Measurements from ENCODE around the gene PACRG.

Gene PACRG

GRCh38 chr6:163021054-163021453 is 293.3 kb downstream of the PACRG start:
- DNase-seq (ENCODE audit: low spot score): no peak
- TF ChIP-seq CTCF (conservative IDR thresholded peaks at IDR 0.05; ENCODE audit: low read depth): no peak
- no peak overlapping the region for H3K27ac ChIP-seq
- ChIA-PET POLR2A (ENCODE audit: low non-redundant PET) (no interaction called here), CTCF (no interaction called here)

GRCh38 chr6:163023700-163024099 is 295.9 kb downstream of the PACRG start:
- TF ChIP-seq CTCF (conservative IDR thresholded peaks at IDR 0.05; ENCODE audit: low read depth): no peak
- no peak overlapping the region for H3K27ac ChIP-seq
- POLR2A ChIA-PET (ENCODE audit: low non-redundant PET): no interaction called here
- no peak for DNase-seq (ENCODE audit: low spot score)
- CTCF ChIA-PET: no interaction called here

GRCh38 chr6:163026893-163027292 is 299.1 kb downstream of the PACRG start:
- no peak for DNase-seq (ENCODE audit: low spot score)
- H3K27ac ChIP-seq: no peak overlapping the region
- no peak for TF ChIP-seq CTCF (conservative IDR thresholded peaks at IDR 0.05; ENCODE audit: low read depth)
- ChIA-PET POLR2A (ENCODE audit: low non-redundant PET) (no interaction called here), CTCF (no interaction called here)

- DNase-seq (ENCODE audit: low spot score): no peak
- CTCF ChIA-PET: no interaction called here
- no peak for TF ChIP-seq CTCF (conservative IDR thresholded peaks at IDR 0.05; ENCODE audit: low read depth)
- no peak overlapping the region for H3K27ac ChIP-seq
- POLR2A ChIA-PET (ENCODE audit: low non-redundant PET): no interaction called here
Measured at GRCh38 chr6:163030980-163031379, 303.2 kb downstream of the PACRG start.

- TF ChIP-seq CTCF (conservative IDR thresholded peaks at IDR 0.05; ENCODE audit: low read depth): no peak
- ChIA-PET CTCF (no interaction called here), POLR2A (ENCODE audit: low non-redundant PET) (no interaction called here)
- no peak overlapping the region for H3K27ac ChIP-seq
- DNase-seq (ENCODE audit: low spot score): no peak
Measured at GRCh38 chr6:163031931-163032330, 304.2 kb downstream of the PACRG start.

- ChIA-PET CTCF (interaction anchor here (0.6 kb wide), 1 partner anchor 1892 kb away, joined by 3 read pairs; no protein-coding TSS in a partner anchor), POLR2A (ENCODE audit: low non-redundant PET) (no interaction called here)
- no peak for TF ChIP-seq CTCF (conservative IDR thresholded peaks at IDR 0.05; ENCODE audit: low read depth)
- no peak overlapping the region for H3K27ac ChIP-seq
- no peak for DNase-seq (ENCODE audit: low spot score)
Measured at GRCh38 chr6:163036160-163036645, 308.4 kb downstream of the PACRG start.

GRCh38 chr6:163038317-163038716 is 310.5 kb downstream of the PACRG start:
- TF ChIP-seq CTCF (conservative IDR thresholded peaks at IDR 0.05; ENCODE audit: low read depth): no peak
- ChIA-PET CTCF (no interaction called here), POLR2A (ENCODE audit: low non-redundant PET) (no interaction called here)

More at GRCh38 chr6:163038317-163038716, 310.5 kb downstream of the PACRG start:
- H3K27ac ChIP-seq: no peak overlapping the region
- DNase-seq (ENCODE audit: low spot score): no peak

Data from RWPE1 (cell line).